Upper lobe of left lung (tissue), 4 donors: ENCODE results near the gene SLC25A38.

Source experiments
- EP300 ChIP-seq, 4 donors: sonication (generic); formaldehyde crosslinking; IDR thresholded peaks; one replicate each; pipeline ENCODE4 v1.5.1; 2017; ENCODE audit warnings: antibody characterized with exemption in 4 of 4, control low read depth in 2 of 4
- POLR2A ChIP-seq, 4 donors: fragments of 450-650 bp; IDR thresholded peaks; one replicate each; pipeline ENCODE4 v1.5.1; 2016 to 2017; ENCODE audit warnings: antibody characterized with exemption in 4 of 4, mild to moderate bottlenecking in 2 of 4
- POLR2AphosphoS5 ChIP-seq, 2 donors: sonication (generic); formaldehyde crosslinking; IDR thresholded peaks; one replicate each; pipeline ENCODE4 v1.5.1; 2017; ENCODE audit warnings: antibody characterized with exemption in 2 of 2
- TF ChIP-seq, protein P1 (sequence below), 6 experiments: fragments of 450-650 bp in 4 of 6; fragments of 200-600 bp in 2 of 6; sonication (generic) in 2 of 6; IDR thresholded peaks; one replicate each; pipeline ENCODE4 v1.5.1; 2016 to 2019; ENCODE audit warnings: antibody characterized with exemption in 6 of 6

DNA sequence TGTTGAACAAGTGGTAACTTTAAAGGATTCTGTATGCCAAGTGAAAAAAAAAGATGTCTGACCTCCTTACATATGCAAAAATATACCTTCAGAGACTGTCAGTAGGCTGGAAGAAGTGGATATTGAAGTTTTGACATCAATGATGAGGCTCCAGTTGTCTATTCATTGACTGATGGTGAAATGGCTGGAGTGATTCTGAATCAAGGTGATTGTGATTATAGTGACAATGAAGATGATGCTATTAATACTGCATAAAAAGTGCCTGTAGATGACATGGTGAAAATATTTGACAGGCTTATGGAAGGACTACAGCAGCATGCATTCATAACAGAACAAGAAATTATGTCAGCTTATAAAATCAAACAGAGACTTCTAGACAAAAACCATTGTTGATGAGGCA is 49.6 kb upstream of the SLC25A38 start:
- TF ChIP-seq POLR2AphosphoS5 (IDR thresholded peaks at IDR 0.05) = no peak
- TF ChIP-seq, protein P1, sequence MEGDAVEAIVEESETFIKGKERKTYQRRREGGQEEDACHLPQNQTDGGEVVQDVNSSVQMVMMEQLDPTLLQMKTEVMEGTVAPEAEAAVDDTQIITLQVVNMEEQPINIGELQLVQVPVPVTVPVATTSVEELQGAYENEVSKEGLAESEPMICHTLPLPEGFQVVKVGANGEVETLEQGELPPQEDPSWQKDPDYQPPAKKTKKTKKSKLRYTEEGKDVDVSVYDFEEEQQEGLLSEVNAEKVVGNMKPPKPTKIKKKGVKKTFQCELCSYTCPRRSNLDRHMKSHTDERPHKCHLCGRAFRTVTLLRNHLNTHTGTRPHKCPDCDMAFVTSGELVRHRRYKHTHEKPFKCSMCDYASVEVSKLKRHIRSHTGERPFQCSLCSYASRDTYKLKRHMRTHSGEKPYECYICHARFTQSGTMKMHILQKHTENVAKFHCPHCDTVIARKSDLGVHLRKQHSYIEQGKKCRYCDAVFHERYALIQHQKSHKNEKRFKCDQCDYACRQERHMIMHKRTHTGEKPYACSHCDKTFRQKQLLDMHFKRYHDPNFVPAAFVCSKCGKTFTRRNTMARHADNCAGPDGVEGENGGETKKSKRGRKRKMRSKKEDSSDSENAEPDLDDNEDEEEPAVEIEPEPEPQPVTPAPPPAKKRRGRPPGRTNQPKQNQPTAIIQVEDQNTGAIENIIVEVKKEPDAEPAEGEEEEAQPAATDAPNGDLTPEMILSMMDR (IDR thresholded peaks at IDR 0.05) = no peak
- TF ChIP-seq POLR2A (IDR thresholded peaks at IDR 0.05) = no peak
- TF ChIP-seq EP300 (IDR thresholded peaks at IDR 0.05) = no peak
